ENCODE data around the gene MESP1. TPM values are rescaled to one million over a fixed set of nuclear protein-coding genes. Genes with fewer than 3 reads are reported as not detected.

The MESP1 gene
- total RNA-seq, 1 donor from 2014 or later = 0.29 TPM

GRCh38 chr15:89725064-89725463, 26.0 kb downstream of the MESP1 start:
- no peak for DNase-seq (ENCODE audit: low spot score)

- no peak for DNase-seq (ENCODE audit: low spot score)
Measured at GRCh38 chr15:89724621-89725020, 26.4 kb downstream of the MESP1 start.

GRCh38 chr15:89723031-89723430, 28.0 kb downstream of the MESP1 start:
- no peak for DNase-seq (ENCODE audit: low spot score)

GRCh38 chr15:89714775-89715174, 36.3 kb downstream of the MESP1 start:
- DNase-seq (ENCODE audit: low spot score) = no peak

- DNase-seq (ENCODE audit: low spot score) = no peak
Measured at GRCh38 chr15:89707577-89707976, 43.5 kb downstream of the MESP1 start.

- DNase-seq (ENCODE audit: low spot score) = no peak
Measured at GRCh38 chr15:89704411-89704810, 46.6 kb downstream of the MESP1 start.

Other genes starting within 250 kb of the MESP1 start
- gene TICRR, start 175.8 kb downstream of the MESP1 start, total RNA-seq = 0.47 TPM
- 11.2 TPM for gene KIF7, start 95.8 kb downstream of the MESP1 start, total RNA-seq
- 4.6 TPM for gene PLIN1, start 71.9 kb downstream of the MESP1 start, total RNA-seq
- 25.2 TPM for gene PEX11A, start 60.5 kb downstream of the MESP1 start, total RNA-seq
- gene WDR93, start 60.4 kb downstream of the MESP1 start, total RNA-seq = 0.68 TPM
- gene MESP2, start 25.1 kb upstream of the MESP1 start, total RNA-seq = not detected
- 18.8 TPM for gene ANPEP, start 63.6 kb upstream of the MESP1 start, total RNA-seq
- gene AP3S2, start 142.7 kb upstream of the MESP1 start, total RNA-seq = 52.8 TPM
- gene ARPIN, start 161.7 kb upstream of the MESP1 start, total RNA-seq = 30.0 TPM

Data from ureter (tissue), 1 donor.